ENCODE results near the gene STK32B. TPM values are rescaled to one million over a fixed set of nuclear protein-coding genes. Genes with fewer than 3 reads are reported as not detected.
A peak's percentile ranks its signal among the peaks of the same experiment; 100 is the strongest.

Gene STK32B
- polyA plus RNA-seq, 1 experiment = 4.3 TPM

GRCh38 chr4:5379895-5380294 lies 328.6 kb downstream of the STK32B start:
- no peak for DNase-seq (ENCODE audit: low read depth, low spot score)
- H3K9me3 ChIP-seq (ENCODE audit: control insufficient read depth, insufficient read depth, low read length) = peaks cover 6% of the 10 kb centered on the region
- no peak overlapping the region for H3K4me3 ChIP-seq (ENCODE audit: low read depth, low read length)
- H3K27me3 ChIP-seq (ENCODE audit: control insufficient read depth, insufficient read depth, low read length) = peaks cover 3% of the 10 kb centered on the region
- CTCF ChIA-PET = interaction anchor here (1.3 kb wide), 1 partner anchor 20 kb away, joined by 6 read pairs; no protein-coding TSS in a partner anchor
- no peak overlapping the region for H3K27ac ChIP-seq (ENCODE audit: low read depth, low read length)
- no peak for TF ChIP-seq CTCF (IDR thresholded peaks at IDR 0.05; ENCODE audit: low read depth, low read length)
- POLR2A ChIA-PET = no interaction called here

GRCh38 chr4:5381961-5382441 lies 330.7 kb downstream of the STK32B start:
- H3K27ac ChIP-seq (ENCODE audit: low read depth, low read length) = peak overlapping the region; percentile 88
- ChIA-PET POLR2A (interaction anchor here (1.8 kb wide), 1 partner anchor 12 kb away, joined by 6 read pairs; no protein-coding TSS in a partner anchor), CTCF (interaction anchor here (1.0 to 3.2 kb wide), 3 partner anchors 16 to 388 kb away, joined by 3 to 19 read pairs (median 4); no protein-coding TSS in a partner anchor)
- TF ChIP-seq CTCF (IDR thresholded peaks at IDR 0.05; ENCODE audit: low read depth, low read length) = no peak
- H3K9me3 ChIP-seq (ENCODE audit: control insufficient read depth, insufficient read depth, low read length) = peaks cover 3% of the 10 kb centered on the region; the same call in 1 of the 2 replicates
- no peak overlapping the region for H3K4me3 ChIP-seq (ENCODE audit: low read depth, low read length)
- H3K27me3 ChIP-seq (ENCODE audit: control insufficient read depth, insufficient read depth, low read length) = no peaks in the 10 kb centered on the region
- DNase-seq (ENCODE audit: low read depth, low spot score) = peak; percentile 61

- ChIA-PET CTCF (interaction anchor here (3.2 kb wide), 1 partner anchor 16 kb away, joined by 19 read pairs; no protein-coding TSS in a partner anchor), POLR2A (interaction anchor here (1.8 kb wide), 1 partner anchor 13 kb away, joined by 6 read pairs; no protein-coding TSS in a partner anchor)
- Histone ChIP-seq H3K4me3 (ENCODE audit: low read depth, low read length) (no peak overlapping the region), H3K27me3 (ENCODE audit: control insufficient read depth, insufficient read depth, low read length) (no peaks in the 10 kb centered on the region), H3K27ac (ENCODE audit: low read depth, low read length) (no peak overlapping the region), H3K9me3 (ENCODE audit: control insufficient read depth, insufficient read depth, low read length) (no peaks in the 10 kb centered on the region)
- TF ChIP-seq CTCF (IDR thresholded peaks at IDR 0.05; ENCODE audit: low read depth, low read length) = no peak
- DNase-seq (ENCODE audit: low read depth, low spot score) = no peak
Observed at GRCh38 chr4:5383191-5383980, 332.1 kb downstream of the STK32B start.

- DNase-seq (ENCODE audit: low read depth, low spot score) = no peak
- H3K27me3 ChIP-seq (ENCODE audit: control insufficient read depth, insufficient read depth, low read length) = no peaks in the 10 kb centered on the region
- H3K4me3 ChIP-seq (ENCODE audit: low read depth, low read length) = no peak overlapping the region
- no peak overlapping the region for H3K27ac ChIP-seq (ENCODE audit: low read depth, low read length)
- POLR2A ChIA-PET = no interaction called here
- H3K9me3 ChIP-seq (ENCODE audit: control insufficient read depth, insufficient read depth, low read length) = no peaks in the 10 kb centered on the region
- TF ChIP-seq CTCF (IDR thresholded peaks at IDR 0.05; ENCODE audit: low read depth, low read length) = no peak
- CTCF ChIA-PET = interaction anchor here (1.6 kb wide), 1 partner anchor 14 kb away, joined by 8 read pairs; no protein-coding TSS in a partner anchor
Observed at GRCh38 chr4:5385741-5386311, 334.5 kb downstream of the STK32B start.

GRCh38 chr4:5386921-5387320 lies 335.6 kb downstream of the STK32B start:
- Histone ChIP-seq H3K4me3 (ENCODE audit: low read depth, low read length) (no peak overlapping the region), H3K27me3 (ENCODE audit: control insufficient read depth, insufficient read depth, low read length) (no peaks in the 10 kb centered on the region), H3K9me3 (ENCODE audit: control insufficient read depth, insufficient read depth, low read length) (no peaks in the 10 kb centered on the region), H3K27ac (ENCODE audit: low read depth, low read length) (no peak overlapping the region)
- POLR2A ChIA-PET = no interaction called here
- no peak for DNase-seq (ENCODE audit: low read depth, low spot score)
- CTCF ChIA-PET = interaction anchor here (0.6 kb wide), 1 partner anchor 13 kb away, joined by 3 read pairs; no protein-coding TSS in a partner anchor
- TF ChIP-seq CTCF (IDR thresholded peaks at IDR 0.05; ENCODE audit: low read depth, low read length) = no peak

All from AG04450 (cell line).